HG03460 (cell line): ENCODE measurements around the gene SLC4A3.

Experiments used
- ATAC-seq: cut with Tn5 transposase; IDR thresholded peaks from one replicate; pipeline ENCODE4 v1.9.1; 2021; ENCODE audit not compliant: unreplicated experiment

Gene SLC4A3

GRCh38 chr2:219611866-219612576 lies 15.4 kb upstream of the SLC4A3 start:
- no peak for ATAC-seq

- peak; percentile 65 for ATAC-seq
Measured at GRCh38 chr2:219612577-219613286, 14.7 kb upstream of the SLC4A3 start.

DNA sequence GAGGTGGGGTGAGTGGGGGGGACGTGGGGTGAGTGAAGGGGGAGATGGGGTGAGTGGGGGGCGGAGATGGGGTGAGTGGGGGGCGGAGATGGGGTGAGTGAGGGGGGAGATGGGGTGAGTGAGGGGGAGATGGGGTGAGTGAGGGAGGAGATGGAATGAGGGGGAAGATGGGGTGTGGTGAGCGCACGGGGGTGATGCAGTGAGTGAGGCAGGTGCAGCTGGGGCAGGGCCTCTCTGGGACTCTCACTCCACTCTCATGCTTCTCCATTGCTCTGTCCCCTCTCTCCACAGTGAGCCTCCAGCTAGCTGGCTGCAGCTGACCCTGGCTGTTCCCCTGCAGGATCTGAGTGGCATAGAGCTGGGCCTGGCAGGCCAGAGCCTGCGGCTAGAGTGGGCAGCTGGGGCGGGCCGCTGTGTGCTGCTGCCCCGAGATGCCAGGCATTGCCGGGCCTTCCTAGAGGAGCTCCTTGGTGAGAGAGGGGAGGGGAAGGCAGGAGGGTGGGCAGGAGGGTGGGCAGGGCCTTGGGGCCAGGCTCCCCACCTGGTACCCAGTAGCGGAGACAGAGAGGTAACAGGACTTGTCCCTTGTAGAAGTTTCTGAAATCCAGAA lies 13.9 kb upstream of the SLC4A3 start:
- ATAC-seq: no peak

DNA sequence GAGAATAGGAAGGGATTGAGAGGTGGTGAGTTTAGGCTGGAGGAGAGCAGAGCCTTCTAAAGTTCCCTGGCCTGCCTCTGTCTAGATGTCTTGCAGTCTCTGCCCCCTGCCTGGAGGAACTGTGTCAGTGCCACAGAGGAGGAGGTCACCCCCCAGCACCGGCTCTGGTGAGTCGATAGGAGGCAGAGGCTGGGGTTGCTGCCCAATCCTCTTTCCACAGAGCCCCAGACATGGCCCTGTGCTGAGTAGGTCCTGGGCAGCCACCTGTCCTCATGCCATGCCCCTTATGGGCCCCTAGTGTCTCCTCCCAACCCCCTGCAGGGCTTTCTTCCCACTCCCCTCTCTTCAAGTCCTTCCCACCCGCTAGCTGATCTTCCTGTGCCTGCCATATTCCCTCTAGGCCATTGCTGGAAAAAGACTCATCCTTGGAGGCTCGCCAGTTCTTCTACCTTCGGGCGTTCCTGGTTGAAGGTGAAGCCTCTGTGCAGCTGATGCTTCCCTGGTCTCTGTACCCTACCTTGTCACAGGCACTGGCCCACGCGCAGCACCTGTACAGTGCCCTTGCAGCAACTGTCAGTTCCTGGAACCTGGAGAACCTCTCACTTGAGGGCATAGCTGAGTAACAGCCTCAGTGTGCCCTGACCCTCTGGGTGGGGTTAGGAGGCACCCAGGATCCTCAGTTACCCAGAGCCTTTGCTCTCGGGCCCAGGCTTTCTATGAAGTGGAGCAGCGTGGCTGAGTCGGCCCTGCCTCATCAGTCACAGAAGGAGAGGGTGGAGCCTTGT lies 13.2 kb upstream of the SLC4A3 start:
- ATAC-seq: no peak

- ATAC-seq: no peak
Measured at GRCh38 chr2:219615036-219615435, 12.4 kb upstream of the SLC4A3 start.

DNA sequence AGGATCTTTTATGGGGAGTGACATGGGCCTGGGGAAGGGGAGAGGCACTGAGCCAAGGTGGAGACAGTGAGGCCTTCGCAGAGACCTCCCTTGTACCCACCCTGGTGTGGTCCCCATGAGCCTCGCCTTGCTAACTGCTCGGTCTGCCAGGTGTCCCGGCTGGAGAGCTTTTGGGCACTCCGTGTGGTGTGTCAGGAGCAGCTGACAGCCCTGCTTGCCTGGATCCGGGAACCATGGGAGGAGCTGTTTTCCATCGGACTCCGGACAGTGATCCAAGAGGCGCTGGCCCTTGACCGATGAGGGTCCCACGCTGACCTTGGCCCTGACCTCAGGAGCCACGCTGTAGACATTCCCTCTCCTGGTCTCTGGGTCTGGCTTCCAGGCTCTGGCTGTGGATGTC lies 11.5 kb upstream of the SLC4A3 start:
- ATAC-seq: no peak

DNA sequence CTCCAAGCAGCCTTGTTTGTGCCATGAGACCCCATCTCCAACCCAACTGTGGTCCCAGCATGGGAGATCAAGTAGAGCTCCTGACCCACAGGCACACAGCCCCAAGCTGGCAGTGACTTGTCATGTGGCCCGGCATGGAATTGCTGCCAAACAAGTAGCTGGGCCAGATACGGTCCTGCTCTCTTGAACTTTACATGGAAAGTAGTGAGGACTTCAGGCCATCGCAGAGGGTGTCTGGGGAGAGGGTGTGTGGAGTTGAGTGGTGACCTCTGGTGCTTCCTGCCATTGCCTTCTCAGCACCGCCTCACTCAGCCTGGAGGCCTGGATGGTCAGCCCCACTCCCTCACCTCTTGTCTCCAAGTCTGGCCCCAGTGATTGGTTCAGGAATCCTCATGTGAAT lies 10.9 kb upstream of the SLC4A3 start:
- ATAC-seq: no peak

DNA sequence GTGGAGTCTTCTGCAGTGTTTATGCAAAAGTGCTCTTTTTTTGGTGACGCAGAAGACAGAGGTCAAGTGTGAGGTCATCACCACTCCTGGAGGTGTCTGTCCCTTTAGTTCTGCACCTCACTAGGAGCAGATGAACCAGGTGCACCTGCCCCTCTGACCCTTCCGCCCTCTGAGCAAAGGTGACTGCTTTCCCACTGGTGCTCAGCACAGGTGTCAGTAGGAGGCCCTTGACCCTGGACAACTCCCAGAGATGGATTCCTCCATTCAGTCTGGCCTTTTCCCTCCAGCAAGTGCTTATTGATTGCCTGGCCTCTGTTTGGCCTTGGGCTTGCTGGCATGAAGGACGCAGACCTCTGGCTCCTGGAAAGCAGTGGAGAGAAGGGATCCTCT lies 8.7 kb upstream of the SLC4A3 start:
- no peak for ATAC-seq

- ATAC-seq: no peak
Measured at GRCh38 chr2:219619235-219619634, 8.2 kb upstream of the SLC4A3 start.

DNA sequence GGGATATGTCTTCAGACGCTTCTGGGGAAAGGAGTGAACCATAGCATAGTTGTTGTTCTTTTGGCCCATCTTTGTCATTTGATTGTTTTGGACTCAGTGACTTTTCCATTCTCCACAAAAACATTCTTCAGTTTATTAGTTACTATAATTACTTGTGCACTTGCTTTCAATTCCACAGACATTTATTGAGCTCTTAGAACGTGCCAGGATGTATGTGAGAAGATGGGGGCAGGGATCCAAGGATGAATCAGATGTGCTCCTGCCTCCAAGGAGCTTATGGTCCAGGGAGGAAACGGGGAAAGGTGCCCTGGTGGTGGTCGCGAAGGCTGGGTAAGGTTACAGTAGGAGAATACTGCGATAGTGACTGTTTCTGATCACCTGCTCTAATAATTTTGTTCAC lies 6.9 kb upstream of the SLC4A3 start:
- no peak for ATAC-seq

- ATAC-seq: no peak
Measured at GRCh38 chr2:219621935-219622334, 5.5 kb upstream of the SLC4A3 start.

DNA sequence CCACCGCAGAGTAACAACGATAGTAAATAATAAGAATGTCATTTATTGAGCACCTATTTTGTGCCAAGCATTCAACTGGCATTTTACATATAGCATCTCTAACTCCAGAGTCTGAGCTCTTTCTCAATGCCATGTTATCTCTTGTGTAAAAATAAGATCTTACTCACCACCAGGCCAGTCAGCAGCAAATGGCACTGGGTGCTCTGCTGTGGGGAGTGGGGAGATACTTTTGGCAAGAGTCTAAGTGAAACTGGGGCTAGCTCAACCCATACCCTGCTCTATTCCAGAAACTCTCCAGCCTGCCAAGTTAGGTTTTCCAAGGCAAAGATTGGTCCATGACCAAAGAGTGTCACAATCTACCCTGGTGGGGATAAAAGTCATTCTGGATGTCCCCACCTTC lies 5.0 kb upstream of the SLC4A3 start:
- no peak for ATAC-seq

DNA sequence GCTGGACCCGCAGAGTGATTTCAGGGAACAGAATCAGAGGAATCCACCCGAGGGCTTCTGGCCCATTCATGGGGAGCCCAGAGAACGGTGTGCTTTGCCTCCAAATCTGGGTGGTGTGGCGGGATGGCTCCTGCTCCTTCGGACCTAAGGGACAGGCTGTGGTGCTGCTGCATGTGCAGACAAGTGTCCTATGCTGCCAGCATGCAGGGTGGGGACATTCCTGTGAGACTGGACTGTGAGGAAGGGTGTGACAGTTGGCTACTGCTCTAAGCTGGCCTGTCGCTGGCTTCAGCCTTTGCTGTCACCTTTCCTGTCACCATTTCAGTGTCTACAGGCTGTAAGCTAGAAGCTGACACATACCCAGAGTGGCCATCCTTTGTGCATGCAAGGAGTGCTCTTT lies 2.9 kb upstream of the SLC4A3 start:
- ATAC-seq: no peak

GRCh38 chr2:219625179-219625578 lies 2.3 kb upstream of the SLC4A3 start:
- ATAC-seq: no peak

GRCh38 chr2:219626540-219626939 lies 890 bp upstream of the SLC4A3 start:
- ATAC-seq: no peak

DNA sequence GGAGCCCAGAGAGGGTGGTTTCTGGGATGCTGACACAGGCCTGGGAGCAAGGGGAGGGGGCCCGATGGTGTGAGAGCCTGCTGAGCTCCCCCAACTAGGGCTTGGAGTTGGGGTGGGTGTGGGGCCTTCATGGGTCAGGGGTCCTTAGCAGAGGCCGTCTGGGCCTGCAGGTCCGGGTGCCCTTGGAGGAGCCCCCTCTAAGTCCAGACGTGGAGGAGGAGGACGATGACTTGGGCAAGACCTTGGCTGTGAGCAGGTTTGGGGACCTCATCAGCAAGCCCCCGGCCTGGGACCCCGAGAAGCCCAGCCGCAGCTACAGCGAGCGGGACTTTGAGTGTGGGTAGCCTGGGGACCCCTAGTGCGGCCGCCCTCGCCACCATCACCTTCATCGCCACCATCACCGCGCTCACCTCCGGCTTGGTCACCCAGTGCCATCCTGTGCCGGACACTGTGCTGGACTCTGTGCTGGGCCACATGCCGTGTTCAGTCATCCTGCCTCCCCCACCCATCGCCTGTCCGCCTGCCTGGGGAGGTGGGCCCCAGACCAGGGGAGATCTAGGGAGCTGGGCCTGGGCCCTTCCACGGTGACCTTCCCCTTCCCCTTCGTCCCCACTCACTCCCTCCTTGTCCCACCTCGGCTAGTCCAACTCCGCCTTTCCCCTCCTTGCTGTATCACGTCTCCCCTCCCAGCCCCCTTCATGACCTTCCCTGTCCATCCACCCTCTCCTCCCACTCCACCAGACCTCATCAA lies 980 bp downstream of the SLC4A3 start:
- no peak for ATAC-seq

- ATAC-seq: no peak
Measured at GRCh38 chr2:219628986-219629901, 1.8 kb downstream of the SLC4A3 start.

DNA sequence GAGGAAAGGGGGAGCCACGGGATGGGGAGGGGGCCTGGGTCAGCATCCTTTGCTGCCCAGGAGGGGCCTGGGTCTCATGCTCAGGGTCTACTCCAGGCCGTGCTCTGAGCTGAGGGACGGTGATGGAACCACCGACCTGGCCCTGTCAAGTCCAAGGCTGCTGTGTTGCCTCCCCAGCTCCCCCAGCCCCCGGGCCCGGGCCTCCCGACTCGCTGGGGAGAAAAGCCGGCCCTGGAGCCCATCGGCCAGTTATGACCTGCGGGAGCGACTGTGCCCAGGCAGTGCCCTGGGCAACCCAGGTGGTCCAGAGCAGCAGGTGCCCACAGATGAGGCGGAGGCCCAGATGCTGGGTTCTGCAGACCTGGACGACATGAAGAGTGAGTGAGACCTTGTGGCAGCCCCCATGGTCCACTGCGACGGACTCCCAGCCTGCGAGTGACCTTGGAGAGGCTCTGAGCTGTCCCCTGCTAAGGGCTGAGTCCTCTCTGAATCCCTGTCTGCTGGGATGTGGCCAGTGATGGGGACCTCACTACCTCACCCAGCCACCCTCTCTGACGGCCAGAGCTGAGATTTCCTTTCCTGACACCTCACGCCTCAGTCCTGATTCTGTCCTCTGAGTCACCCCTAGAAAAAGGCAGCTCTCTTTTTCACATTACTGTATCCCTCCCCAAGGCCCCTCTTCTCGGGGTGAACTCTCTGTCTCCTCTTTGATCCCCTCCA lies 2.7 kb downstream of the SLC4A3 start:
- ATAC-seq: no peak

- no peak for ATAC-seq
Measured at GRCh38 chr2:219630770-219631405, 3.5 kb downstream of the SLC4A3 start.
